ENCODE measurements around the gene EGFL8.
A peak's percentile ranks its signal among the peaks of the same experiment; 100 is the strongest.

Gene EGFL8

GRCh38 chr6:32167761-32168262 lies 3.4 kb downstream of the EGFL8 start:
- DNase-seq (ENCODE audit: low spot score) = no peak

- DNase-seq (ENCODE audit: low spot score) = no peak
Observed at GRCh38 chr6:32168350-32168749, 4.0 kb downstream of the EGFL8 start.

GRCh38 chr6:32168807-32169591 lies 4.6 kb downstream of the EGFL8 start:
- DNase-seq (ENCODE audit: low spot score) = no peak

- no peak for DNase-seq (ENCODE audit: low spot score)
Observed at GRCh38 chr6:32170294-32170693, 5.9 kb downstream of the EGFL8 start.

- no peak for DNase-seq (ENCODE audit: low spot score)
Observed at GRCh38 chr6:32171234-32171633, 6.8 kb downstream of the EGFL8 start.

- no peak for DNase-seq (ENCODE audit: low spot score)
Observed at GRCh38 chr6:32173051-32173727, 8.8 kb downstream of the EGFL8 start.

GRCh38 chr6:32174416-32174815 lies 10.0 kb downstream of the EGFL8 start:
- no peak for DNase-seq (ENCODE audit: low spot score)

GRCh38 chr6:32175322-32175710 lies 10.9 kb downstream of the EGFL8 start:
- no peak for DNase-seq (ENCODE audit: low spot score)

- peak; percentile 98 for DNase-seq (ENCODE audit: low spot score)
Observed at GRCh38 chr6:32175711-32176475, 11.5 kb downstream of the EGFL8 start, which contains the start of gene AGPAT1. Gene AGPAT1, minus strand, starts transcription at chr6:32176084. Its CDS starts 4,588 bp downstream, at chr6:32171496.

- no peak for DNase-seq (ENCODE audit: low spot score)
Observed at GRCh38 chr6:32176476-32177182, 12.2 kb downstream of the EGFL8 start.

- peak; percentile 58 for DNase-seq (ENCODE audit: low spot score)
Observed at GRCh38 chr6:32177183-32177787, 12.9 kb downstream of the EGFL8 start.

GRCh38 chr6:32177788-32178546 lies 13.6 kb downstream of the EGFL8 start, which contains the start of gene RNF5:
Gene RNF5, plus strand, starts transcription at chr6:32178405. Its CDS starts 107 bp downstream, at chr6:32178512.
- peak; percentile 100 for DNase-seq (ENCODE audit: low spot score)

- no peak for DNase-seq (ENCODE audit: low spot score)
Observed at GRCh38 chr6:32178547-32179440, 14.4 kb downstream of the EGFL8 start.

- no peak for DNase-seq (ENCODE audit: low spot score)
Observed at GRCh38 chr6:32179766-32180405, 15.5 kb downstream of the EGFL8 start.

GRCh38 chr6:32181148-32181702 lies 16.8 kb downstream of the EGFL8 start:
- DNase-seq (ENCODE audit: low spot score) = no peak

- no peak for DNase-seq (ENCODE audit: low spot score)
Observed at GRCh38 chr6:32181915-32182529, 17.6 kb downstream of the EGFL8 start.

- no peak for DNase-seq (ENCODE audit: low spot score)
Observed at GRCh38 chr6:32182555-32182981, 18.2 kb downstream of the EGFL8 start.

- no peak for DNase-seq (ENCODE audit: low spot score)
Observed at GRCh38 chr6:32183030-32183429, 18.6 kb downstream of the EGFL8 start.
